SK-N-SH (cell line): ENCODE measurements around the gene AQP3. TPM values are rescaled to one million over a fixed set of nuclear protein-coding genes. Genes with fewer than 3 reads are reported as not detected.

ENCODE experiments used
- CTCF ChIA-PET: fragments of 300-600, 350-600 bp; formaldehyde crosslinking; extraction: SDS; loops from one replicate; lab custom pipeline; 2021; lab: Yijun Ruan, JAX
- POLR2A ChIA-PET: fragments of 350-600 bp; sonication (Branson Sonifier 250); formaldehyde crosslinking; extraction: SDS; loops from one replicate; lab custom pipeline; 2020; ENCODE audit warnings: antibody characterized with exemption, inconsistent platforms; lab: Yijun Ruan, JAX
- DNase-seq: peaks from one replicate; pipeline ENCODE4 v3.0.0; 2012
- H2AFZ ChIP-seq: fragments of 200-600 bp; sonication (generic); 2 replicates; pipeline ENCODE4 v1.8.1; 2016; ENCODE audit warnings: antibody characterized with exemption, mild to moderate bottlenecking, low read depth
- H3F3A ChIP-seq: fragments of 200-600 bp; sonication (generic); replicated peaks from 2 replicates; pipeline ENCODE3; 2016; ENCODE audit warnings: antibody characterized with exemption, mild to moderate bottlenecking; ENCODE audit not compliant: insufficient read depth
- H3K27ac ChIP-seq, 2 experiments: fragments of 200-500 bp in 1 of 2; fragments of 200-600 bp in 1 of 2; sonication (Bioruptor generic) in 1 of 2; sonication (generic), shearing (Covaris generic) in 1 of 2; 2 replicates each; pipeline versions ENCODE4 v1.5.1 to v1.6.1; 2014 to 2016; ENCODE audit warnings: low read depth in 2 of 2, inconsistent platforms in 1 of 2, low read length in 1 of 2, mild to moderate bottlenecking in 1 of 2, mixed read lengths in 1 of 2
- H3K27me3 ChIP-seq: fragments of 200-600 bp; sonication (generic), shearing (Covaris generic); 2 replicates; pipeline ENCODE4 v1.6.1; 2016; ENCODE audit warnings: mixed run types; ENCODE audit not compliant: insufficient read depth
- H3K36me3 ChIP-seq, 2 experiments: fragments of 200-500 bp in 1 of 2; fragments of 200-600 bp in 1 of 2; sonication (Bioruptor generic) in 1 of 2; sonication (generic) in 1 of 2; replicated peaks in 1 of 2; 2 replicates each; pipeline versions ENCODE3 to v1.5.1; 2014 to 2016; ENCODE audit warnings: low read length in 1 of 2, mild to moderate bottlenecking in 1 of 2; ENCODE audit not compliant: insufficient read depth in 2 of 2, control insufficient read depth in 1 of 2
- H3K4me1 ChIP-seq, 2 experiments: fragments of 200-500 bp in 1 of 2; fragments of 200-600 bp in 1 of 2; sonication (Bioruptor generic) in 1 of 2; sonication (generic), shearing (Covaris generic) in 1 of 2; 2 replicates each; pipeline versions ENCODE4 v1.5.1 to v1.6.1; 2014 to 2016; ENCODE audit warnings: low read depth in 1 of 2, low read length in 1 of 2, mixed run types in 1 of 2; ENCODE audit not compliant: insufficient read depth in 2 of 2, control insufficient read depth in 1 of 2
- H3K4me2 ChIP-seq: fragments of 200-600 bp; sonication (generic), shearing (Covaris generic); 2 replicates; pipeline ENCODE4 v1.6.1; 2017; ENCODE audit warnings: mixed run types
- H3K4me3 ChIP-seq, 2 experiments: fragments of 200-500 bp in 1 of 2; fragments of 200-600 bp in 1 of 2; sonication (Bioruptor generic) in 1 of 2; sonication (generic), shearing (Covaris generic) in 1 of 2; 2 replicates each; pipeline versions ENCODE4 v1.5.1 to v1.8.1; 2014 to 2016; ENCODE audit warnings: low read depth in 2 of 2, inconsistent platforms in 1 of 2, low read length in 1 of 2, mild to moderate bottlenecking in 1 of 2, mixed read lengths in 1 of 2, moderate library complexity in 1 of 2
- H3K79me2 ChIP-seq: fragments of 200-600 bp; sonication (generic); 2 replicates; pipeline ENCODE4 v1.8.1; 2017; ENCODE audit warnings: mild to moderate bottlenecking; ENCODE audit not compliant: insufficient read depth
- H3K9ac ChIP-seq: fragments of 200-600 bp; sonication (generic); 2 replicates; pipeline ENCODE4 v1.6.1; 2017; ENCODE audit warnings: mixed run types
- H3K9me2 ChIP-seq: fragments of 200-600 bp; sonication (generic); 2 replicates; pipeline ENCODE4 v1.6.1; 2017; ENCODE audit warnings: mixed run types
- H3K9me3 ChIP-seq: fragments of 200-600 bp; sonication (generic); 2 replicates; pipeline ENCODE4 v1.6.1; 2017; ENCODE audit warnings: mixed run types, mild to moderate bottlenecking, moderate library complexity
- H4K20me1 ChIP-seq: fragments of 200-600 bp; sonication (generic); 2 replicates; pipeline ENCODE4 v1.6.1; 2017; ENCODE audit warnings: mild to moderate bottlenecking, mixed run types; ENCODE audit not compliant: insufficient read depth
- CHD2 ChIP-seq: fragments of 150-350 bp; IDR thresholded peaks from 2 replicates; pipeline ENCODE4 v1.6.1; 2018; ENCODE audit warnings: low read length; ENCODE audit not compliant: partially characterized antibody
- FOSL2 ChIP-seq: IDR thresholded peaks from 2 replicates; pipeline ENCODE4 v1.4.0; 2012; ENCODE audit warnings: low read depth, mild to moderate bottlenecking, moderate library complexity, borderline replicate concordance
- FOXJ3 ChIP-seq: sonication (generic); formaldehyde crosslinking; IDR thresholded peaks from 2 replicates; pipeline ENCODE4 v1.5.1; 2020; ENCODE audit warnings: mild to moderate bottlenecking, missing genetic modification reagents
- GABPA ChIP-seq: IDR thresholded peaks from 2 replicates; pipeline ENCODE4 v1.4.0; 2012; ENCODE audit warnings: low read depth, mild to moderate bottlenecking
- JUND ChIP-seq: IDR thresholded peaks from 2 replicates; pipeline ENCODE4 v1.4.0; 2012
- MEF2A ChIP-seq: IDR thresholded peaks from 2 replicates; pipeline ENCODE4 v1.4.0; 2012; ENCODE audit warnings: low read depth, borderline replicate concordance
- NFIC ChIP-seq: IDR thresholded peaks from 2 replicates; pipeline ENCODE4 v1.4.0; 2012; ENCODE audit warnings: borderline replicate concordance
- POLR2AphosphoS5 ChIP-seq: IDR thresholded peaks from 2 replicates; pipeline ENCODE4 v1.6.1; 2012; ENCODE audit warnings: low read depth, low read length
- RFX5 ChIP-seq: IDR thresholded peaks from 2 replicates; pipeline ENCODE4 v1.6.1; 2012; ENCODE audit warnings: mild to moderate bottlenecking, improper control_type of control experiment, low read length
- SMC3 ChIP-seq: IDR thresholded peaks from 2 replicates; pipeline ENCODE4 v1.6.1; 2012; ENCODE audit warnings: low read depth, low read length, improper control_type of control experiment
- TAF1 ChIP-seq: IDR thresholded peaks from 2 replicates; pipeline ENCODE4 v1.6.1; 2012; ENCODE audit warnings: low read depth, mild to moderate bottlenecking, low read length, moderate library complexity, borderline replicate concordance
- YY1 ChIP-seq: IDR thresholded peaks from 2 replicates; pipeline ENCODE4 v1.4.0; 2012; ENCODE audit warnings: low read depth, mild to moderate bottlenecking
- WGBS: methylation state at CpG from one replicate; pipeline ENCODE4 v1.1.6; 2017; ENCODE audit warnings: low lambda C conversion rate; 5-methylcytosine and 5-hydroxymethylcytosine counted together
- polyA plus RNA-seq, 3 experiments: library from polyadenylated mRNA; depleted of rRNA; stranded (reverse); fragments of >200 nt; gene quantifications; 2 replicates each; pipeline ENCODE4 v1.2.3, GENCODE V29; 2012
- TF ChIP-seq, protein P1 (sequence below): fragments of 150-350 bp; IDR thresholded peaks from 2 replicates; pipeline ENCODE4 v1.6.1; 2016; ENCODE audit warnings: mild to moderate bottlenecking, low read depth, low read length
- TF ChIP-seq, protein P2 (sequence below): IDR thresholded peaks from 2 replicates; pipeline ENCODE4 v1.4.0; 2012; ENCODE audit warnings: low read depth, borderline replicate concordance
- TF ChIP-seq, protein P3 (sequence below): IDR thresholded peaks from 2 replicates; pipeline ENCODE4 v1.4.0; 2012; ENCODE audit warnings: low read depth, borderline replicate concordance

The AQP3 gene
- polyA plus RNA-seq, 1 of the 3 experiments (the other 2 are of a cell fraction) = 0.64 TPM

DNA sequence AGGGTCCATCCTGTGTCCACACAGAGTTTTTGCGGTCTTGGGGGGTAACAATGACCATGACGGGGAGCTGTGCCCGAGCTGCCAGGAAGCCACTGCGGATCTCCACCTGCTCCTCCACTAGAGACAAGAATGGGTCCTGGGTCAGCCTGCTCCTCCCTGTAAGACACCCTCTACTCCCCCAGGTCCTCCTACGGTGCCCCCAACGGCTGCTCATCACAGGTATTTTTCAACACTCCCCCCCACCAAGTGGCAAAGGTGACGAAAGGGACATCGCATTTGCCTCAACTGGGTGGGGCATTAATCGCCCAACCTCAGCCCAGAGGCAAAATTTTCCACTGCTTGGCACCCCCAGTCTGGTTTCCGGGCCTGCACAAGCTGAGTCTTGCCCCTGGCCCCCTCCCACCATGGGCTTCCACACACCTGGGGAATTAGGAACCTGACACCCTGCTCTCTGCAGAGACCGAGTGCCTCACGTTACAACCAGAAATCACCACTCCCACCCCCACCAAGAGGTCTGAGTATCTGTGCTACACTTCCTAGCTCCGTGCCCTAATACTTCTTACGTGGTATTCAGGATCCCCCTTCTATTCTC lies 16.7 kb upstream of the AQP3 start:
- Histone ChIP-seq H4K20me1 (0 out of 2 replicates have a peak, but pooled peaks cover 4% of the 10 kb centered on the region), H3K27ac (no peak overlapping the region), H3F3A (no peaks in the 10 kb centered on the region), H3K9me3 (no peaks in the 10 kb centered on the region), H2AFZ (no peak overlapping the region), H3K9ac (no peak overlapping the region), H3K36me3 (peaks cover 38 to 86% of the 10 kb centered on the region in 2 experiments), H3K4me2 (no peak overlapping the region), H3K27me3 (no peaks in the 10 kb centered on the region), H3K9me2 (no peaks in the 10 kb centered on the region), H3K4me1 (no peaks in the 10 kb centered on the region; a peak in 1 of 4 replicates), H3K79me2 (0 out of 2 replicates have a peak, but pooled peaks cover 5% of the 10 kb centered on the region), H3K4me3 (no peak overlapping the region)
- 98% methylated on average over 12 of the region's 14 CpGs for WGBS
- CTCF ChIA-PET = interaction anchor here (1.4 to 7.9 kb wide), 6 partner anchors 8 to 160 kb away, joined by 3 to 135 read pairs (median 44); partner anchors contain the start of genes AQP3 and AQP7
- DNase-seq = peak; percentile 7
- no peak for TF ChIP-seq JUND
- TF ChIP-seq TAF1 = no peak
- no peak for TF ChIP-seq NFIC
- no peak for TF ChIP-seq CHD2
- TF ChIP-seq POLR2AphosphoS5 = no peak
- no peak for TF ChIP-seq YY1
- POLR2A ChIA-PET = interaction anchor here (0.8 to 1.2 kb wide), 2 partner anchors 8 to 9 kb away, joined by 3 read pairs; partner anchors contain the start of gene NOL6

DNA sequence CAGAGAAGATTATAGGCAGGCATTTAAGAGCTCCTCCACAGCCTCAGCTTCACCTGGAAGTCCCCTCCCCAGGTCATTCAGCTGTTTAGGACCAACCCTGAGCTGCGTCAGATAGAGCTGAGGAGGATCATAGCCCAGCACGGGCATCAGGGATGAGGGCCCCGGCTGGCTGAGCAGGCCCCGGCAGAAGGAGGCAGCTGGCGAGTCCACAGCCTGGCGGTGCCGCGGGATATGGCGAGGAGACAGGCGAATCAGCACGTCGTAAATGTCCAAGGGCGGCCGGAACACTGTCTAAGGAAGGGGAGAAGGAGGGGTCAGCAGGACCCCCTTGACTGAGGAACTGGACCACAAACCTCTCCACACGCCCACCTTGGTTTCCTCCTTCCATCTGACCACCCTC lies 15.8 kb upstream of the AQP3 start:
- 93% methylated on average over 15 of the region's 15 CpGs for WGBS
- Histone ChIP-seq H3K4me1 (no peaks in the 10 kb centered on the region; a peak in 2 of 4 replicates), H3K9me3 (no peaks in the 10 kb centered on the region), H3K36me3 (peaks cover 34 to 76% of the 10 kb centered on the region in 2 experiments), H3K9ac (no peak overlapping the region), H3F3A (no peaks in the 10 kb centered on the region), H2AFZ (no peak overlapping the region), H3K4me2 (no peak overlapping the region), H4K20me1 (0 out of 2 replicates have a peak, but pooled peaks cover 4% of the 10 kb centered on the region), H3K79me2 (0 out of 2 replicates have a peak, but pooled peaks cover 5% of the 10 kb centered on the region), H3K27ac (no peak overlapping the region), H3K27me3 (no peaks in the 10 kb centered on the region), H3K4me3 (no peak overlapping the region), H3K9me2 (no peaks in the 10 kb centered on the region)
- ChIA-PET CTCF (interaction anchor here (1.1 to 7.9 kb wide), 5 partner anchors 9 to 87 kb away, joined by 3 to 135 read pairs (median 81); partner anchors contain the start of genes AQP3 and AQP7), POLR2A (interaction anchor here (1.2 kb wide), 1 partner anchor 9 kb away, joined by 3 read pairs; no protein-coding TSS in a partner anchor)
- no peak for DNase-seq
- no peak for TF ChIP-seq FOXJ3 (CRISPR knock-in tag)
- TF ChIP-seq, protein P1, sequence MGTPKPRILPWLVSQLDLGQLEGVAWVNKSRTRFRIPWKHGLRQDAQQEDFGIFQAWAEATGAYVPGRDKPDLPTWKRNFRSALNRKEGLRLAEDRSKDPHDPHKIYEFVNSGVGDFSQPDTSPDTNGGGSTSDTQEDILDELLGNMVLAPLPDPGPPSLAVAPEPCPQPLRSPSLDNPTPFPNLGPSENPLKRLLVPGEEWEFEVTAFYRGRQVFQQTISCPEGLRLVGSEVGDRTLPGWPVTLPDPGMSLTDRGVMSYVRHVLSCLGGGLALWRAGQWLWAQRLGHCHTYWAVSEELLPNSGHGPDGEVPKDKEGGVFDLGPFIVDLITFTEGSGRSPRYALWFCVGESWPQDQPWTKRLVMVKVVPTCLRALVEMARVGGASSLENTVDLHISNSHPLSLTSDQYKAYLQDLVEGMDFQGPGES = no peak
- TF ChIP-seq RFX5 = no peak
- TF ChIP-seq, protein P2, sequence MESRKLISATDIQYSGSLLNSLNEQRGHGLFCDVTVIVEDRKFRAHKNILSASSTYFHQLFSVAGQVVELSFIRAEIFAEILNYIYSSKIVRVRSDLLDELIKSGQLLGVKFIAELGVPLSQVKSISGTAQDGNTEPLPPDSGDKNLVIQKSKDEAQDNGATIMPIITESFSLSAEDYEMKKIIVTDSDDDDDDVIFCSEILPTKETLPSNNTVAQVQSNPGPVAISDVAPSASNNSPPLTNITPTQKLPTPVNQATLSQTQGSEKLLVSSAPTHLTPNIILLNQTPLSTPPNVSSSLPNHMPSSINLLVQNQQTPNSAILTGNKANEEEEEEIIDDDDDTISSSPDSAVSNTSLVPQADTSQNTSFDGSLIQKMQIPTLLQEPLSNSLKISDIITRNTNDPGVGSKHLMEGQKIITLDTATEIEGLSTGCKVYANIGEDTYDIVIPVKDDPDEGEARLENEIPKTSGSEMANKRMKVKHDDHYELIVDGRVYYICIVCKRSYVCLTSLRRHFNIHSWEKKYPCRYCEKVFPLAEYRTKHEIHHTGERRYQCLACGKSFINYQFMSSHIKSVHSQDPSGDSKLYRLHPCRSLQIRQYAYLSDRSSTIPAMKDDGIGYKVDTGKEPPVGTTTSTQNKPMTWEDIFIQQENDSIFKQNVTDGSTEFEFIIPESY = no peak
- no peak for TF ChIP-seq GABPA
- no peak for TF ChIP-seq SMC3
- no peak for TF ChIP-seq MEF2A
- TF ChIP-seq FOSL2 = no peak
- TF ChIP-seq, protein P3, sequence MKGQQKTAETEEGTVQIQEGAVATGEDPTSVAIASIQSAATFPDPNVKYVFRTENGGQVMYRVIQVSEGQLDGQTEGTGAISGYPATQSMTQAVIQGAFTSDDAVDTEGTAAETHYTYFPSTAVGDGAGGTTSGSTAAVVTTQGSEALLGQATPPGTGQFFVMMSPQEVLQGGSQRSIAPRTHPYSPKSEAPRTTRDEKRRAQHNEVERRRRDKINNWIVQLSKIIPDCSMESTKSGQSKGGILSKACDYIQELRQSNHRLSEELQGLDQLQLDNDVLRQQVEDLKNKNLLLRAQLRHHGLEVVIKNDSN = no peak
